SH-SY5Y (cell line): Measurements from ENCODE around the gene PIK3AP1.

ENCODE experiments used
- GATA2 ChIP-seq: IDR thresholded peaks from 2 replicates; pipeline ENCODE4 v1.6.1; 2011; ENCODE audit warnings: mild to moderate bottlenecking, low read depth, low read length
- GATA3 ChIP-seq: IDR thresholded peaks from 2 replicates; pipeline ENCODE4 v1.6.1; 2011; ENCODE audit warnings: low read depth, mild to moderate bottlenecking, low read length, moderate library complexity

The PIK3AP1 gene

DNA sequence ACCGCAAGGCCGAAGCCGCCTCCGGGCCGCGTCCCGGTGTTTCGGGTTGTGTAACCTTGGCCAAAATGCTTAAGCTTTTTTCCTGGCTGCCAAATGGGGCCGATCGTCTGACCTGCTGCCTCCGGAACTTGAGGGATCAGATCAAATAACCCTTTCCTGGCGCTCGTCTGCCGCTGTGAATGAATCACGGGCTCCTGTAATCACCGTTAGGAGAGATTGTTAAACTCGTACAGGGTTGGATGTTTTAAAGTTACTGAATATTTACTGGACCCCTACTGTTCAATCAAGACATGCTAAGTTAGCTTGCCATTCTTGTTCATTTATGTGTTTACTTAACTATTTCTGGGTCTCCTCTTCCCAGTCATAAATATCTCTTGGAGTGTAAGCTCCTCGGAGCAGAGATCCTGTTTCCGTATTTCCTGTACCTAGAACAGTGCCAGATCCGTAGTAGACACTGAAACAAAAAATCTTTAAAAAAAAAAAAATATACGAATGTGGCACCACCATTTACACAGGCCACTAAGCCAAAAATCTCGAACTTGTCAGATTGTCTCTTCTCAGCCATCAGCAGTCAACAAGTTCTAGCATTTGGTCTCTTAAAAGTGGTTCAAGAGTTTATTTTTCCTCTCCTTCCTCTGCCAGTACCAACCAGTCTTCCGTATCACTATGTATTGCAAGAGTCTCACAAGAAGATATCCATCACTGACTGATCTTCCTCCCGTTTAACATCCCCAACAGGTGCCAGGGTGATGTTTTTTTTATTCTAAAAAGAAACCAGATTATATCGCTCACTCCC, 132.9 kb downstream of the PIK3AP1 start:
- no peak for TF ChIP-seq GATA2
- no peak for TF ChIP-seq GATA3

DNA sequence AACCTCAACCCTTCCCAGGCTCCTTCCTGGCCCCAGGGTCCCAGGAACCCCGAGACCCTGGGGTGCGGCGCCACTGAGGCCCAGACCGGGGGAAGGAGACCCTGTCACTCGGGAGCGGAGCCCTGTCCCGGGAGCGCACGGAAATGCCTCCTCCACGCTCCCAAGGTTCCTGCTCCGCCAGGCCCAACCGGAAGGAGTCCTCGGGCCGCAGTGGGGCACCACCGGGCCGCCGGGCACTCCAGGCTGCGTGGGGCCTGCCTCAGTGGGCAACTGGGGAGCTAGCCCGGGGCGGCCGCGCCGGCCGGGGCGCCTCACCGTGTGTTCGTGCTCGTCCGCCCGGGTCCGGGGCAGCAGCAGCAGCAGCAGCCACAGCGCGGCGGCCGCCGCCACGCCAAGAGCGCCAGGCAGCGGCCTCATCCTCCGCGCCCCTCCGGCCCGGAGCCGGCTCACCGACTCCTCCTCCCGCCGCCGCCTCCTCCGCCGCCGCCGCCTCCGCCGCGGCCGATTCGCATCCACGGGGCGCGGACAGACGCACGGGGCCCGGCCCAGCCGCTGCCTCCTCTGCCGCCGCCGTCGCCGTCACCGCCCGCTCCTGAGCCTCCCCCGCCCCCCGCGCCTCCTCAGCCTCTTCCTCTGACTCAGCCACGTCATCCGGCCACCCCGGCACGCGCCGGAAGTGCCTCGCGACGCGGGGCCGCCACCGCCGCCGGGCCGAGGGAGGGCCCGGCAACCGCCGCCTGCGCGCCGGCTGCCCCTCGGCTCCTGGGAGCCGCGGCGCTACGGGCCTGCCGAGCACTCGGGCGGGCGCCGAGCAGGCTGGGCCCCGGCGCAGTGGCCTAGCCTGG, 133.7 kb downstream of the PIK3AP1 start, which contains the start of gene TM9SF3:
Gene TM9SF3, minus strand, starts transcription at position 594 of the 845 bp plus-strand sequence. Its CDS starts 177 bp downstream, at position 417.
- TF ChIP-seq GATA3 (no peak), GATA2 (no peak)

- TF ChIP-seq GATA2 (no peak), GATA3 (no peak)
These were observed 134.4 kb downstream of the PIK3AP1 start for GRCh38 chr10:96585736-96586418.

GRCh38 chr10:96584474-96584873, 135.8 kb downstream of the PIK3AP1 start:
- TF ChIP-seq GATA3: no peak
- no peak for TF ChIP-seq GATA2

- TF ChIP-seq GATA3 (no peak), GATA2 (no peak)
These were observed 136.3 kb downstream of the PIK3AP1 start for GRCh38 chr10:96584035-96584434.

DNA sequence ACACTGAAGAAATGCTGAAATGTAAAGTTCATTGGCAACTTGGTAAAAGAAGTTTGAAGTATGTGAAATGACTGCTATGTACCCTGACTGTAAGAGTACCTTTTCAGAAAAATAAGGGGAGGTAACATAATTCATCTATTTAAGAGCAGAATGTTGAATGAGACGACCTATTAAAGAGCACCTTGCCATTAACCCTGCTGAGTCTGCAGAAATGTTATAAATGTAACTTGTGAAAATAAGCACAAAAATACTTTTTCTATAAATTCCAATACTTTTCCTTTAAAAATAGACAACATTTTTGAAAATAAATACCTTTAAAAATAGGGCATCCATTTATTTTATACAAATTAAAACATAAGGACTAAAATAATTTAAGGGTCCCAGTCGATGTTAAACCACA, 141.2 kb downstream of the PIK3AP1 start:
- no peak for TF ChIP-seq GATA3
- TF ChIP-seq GATA2: no peak

DNA sequence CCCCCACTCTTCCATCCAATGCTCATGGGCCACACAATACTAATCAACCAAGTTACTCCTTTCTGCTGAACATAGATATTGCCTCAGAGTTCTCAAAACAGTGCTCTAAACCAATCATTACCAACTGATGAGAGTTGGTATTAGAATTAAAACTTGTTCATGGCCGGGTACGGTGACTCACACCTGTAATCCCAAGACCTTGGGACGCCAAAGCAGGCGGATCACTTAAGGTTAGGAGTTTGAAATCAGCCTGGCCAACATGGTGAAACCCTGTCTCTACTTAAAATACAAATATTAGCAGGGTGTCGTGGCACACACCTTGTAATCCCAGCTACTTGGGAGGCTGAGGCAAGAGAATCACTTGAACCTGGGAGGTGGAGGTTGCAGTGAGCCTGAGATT, 141.7 kb downstream of the PIK3AP1 start:
- TF ChIP-seq GATA2 (no peak), GATA3 (no peak)

DNA sequence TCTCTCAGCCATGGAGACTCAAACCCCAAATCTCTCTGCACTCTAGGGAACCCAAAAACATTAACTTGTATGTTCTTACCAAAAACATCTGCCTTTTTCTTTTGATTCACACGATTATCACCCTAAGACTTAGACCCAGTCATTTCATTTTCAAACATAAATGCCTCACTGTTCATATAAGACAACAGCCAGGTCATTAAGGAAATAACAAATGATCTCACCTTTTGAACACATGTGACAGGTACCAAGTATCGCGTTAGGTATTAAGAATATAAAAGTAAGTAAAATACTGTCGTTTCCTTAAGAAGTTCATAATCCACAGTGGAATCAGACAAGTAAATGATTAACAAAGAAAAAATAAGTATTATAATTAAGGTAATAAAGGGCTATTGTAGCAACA, 142.3 kb downstream of the PIK3AP1 start:
- no peak for TF ChIP-seq GATA2

GRCh38 chr10:96577069-96577468, 143.2 kb downstream of the PIK3AP1 start:
- TF ChIP-seq GATA3: no peak
- no peak for TF ChIP-seq GATA2

GRCh38 chr10:96576277-96576980, 143.9 kb downstream of the PIK3AP1 start:
- TF ChIP-seq GATA2 (no peak), GATA3 (no peak)

DNA sequence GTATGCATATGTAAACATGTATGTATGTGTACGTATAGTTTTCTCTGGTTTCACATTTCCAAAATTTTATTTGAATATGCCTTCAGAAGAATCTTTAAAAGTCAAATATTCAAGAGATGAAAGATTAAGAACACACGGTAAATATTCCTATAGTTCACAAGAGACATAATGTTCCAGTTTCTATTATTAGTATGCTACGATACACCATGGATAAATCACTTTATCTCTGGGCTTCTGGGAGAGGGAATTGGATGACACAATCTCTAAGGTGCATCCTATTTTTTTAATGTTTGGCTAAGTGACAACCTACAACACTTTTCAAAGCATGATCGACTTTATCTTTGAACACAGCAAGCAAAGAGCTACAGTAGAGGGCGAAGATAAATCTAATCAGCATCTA, 147.3 kb downstream of the PIK3AP1 start:
- TF ChIP-seq GATA3 (no peak), GATA2 (no peak)

- TF ChIP-seq GATA3 (no peak), GATA2 (no peak)
These were observed 149.0 kb downstream of the PIK3AP1 start for GRCh38 chr10:96570983-96571964.

DNA sequence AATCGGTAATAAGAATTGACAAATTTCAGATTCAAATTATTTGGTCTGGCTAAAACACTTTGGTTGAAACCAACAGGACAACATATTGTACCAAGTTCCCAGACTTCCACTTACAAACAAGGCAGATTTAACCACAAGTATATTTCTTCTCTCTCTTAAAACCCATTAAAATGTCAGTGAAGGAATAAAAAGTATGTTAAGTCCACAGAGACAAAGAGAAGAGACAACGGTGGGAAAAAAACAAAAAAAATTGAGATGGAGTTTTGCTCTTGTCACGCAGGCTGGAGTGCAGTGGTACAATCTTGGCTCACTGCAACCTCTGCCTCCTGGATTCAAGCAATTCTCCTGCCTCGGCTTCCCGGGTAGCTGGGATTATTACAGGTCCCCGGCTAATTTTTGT, 149.8 kb downstream of the PIK3AP1 start:
- TF ChIP-seq GATA2: no peak
- no peak for TF ChIP-seq GATA3

DNA sequence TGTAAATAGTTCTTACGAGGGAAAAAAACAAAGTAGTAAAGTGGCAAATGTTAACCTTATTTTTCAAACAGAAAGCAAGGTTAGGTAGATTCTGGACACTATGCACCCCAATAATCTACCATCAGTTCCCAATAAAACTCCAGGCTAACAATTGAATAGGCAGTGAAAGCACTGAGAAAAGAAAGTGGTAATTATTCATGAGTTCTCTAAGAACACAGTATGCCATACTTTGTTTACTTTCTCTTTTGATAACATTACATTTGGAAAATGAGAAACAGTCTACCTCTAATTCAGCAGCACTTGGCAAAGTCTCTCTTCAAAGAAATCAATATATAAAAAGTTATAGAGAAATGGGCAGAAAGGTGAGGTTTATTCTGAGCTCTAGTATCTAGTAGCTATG, 151.9 kb downstream of the PIK3AP1 start:
- TF ChIP-seq GATA3 (no peak), GATA2 (no peak)
